Heart left ventricle (tissue), 13 donors: ENCODE data around the gene KRT6B.

Source experiments
- CTCF ChIP-seq, 12 donors: fragments of 200-600 bp; sonication (generic) in 4 of 12; IDR thresholded peaks; one replicate each; pipeline versions ENCODE4 v1.5.0 to v1.8.0; 2018 to 2022; ENCODE audit warnings: antibody characterized with exemption in 12 of 12, mild to moderate bottlenecking in 5 of 12
- POLR2A ChIP-seq, 2 donors: fragments of 450-650 bp; IDR thresholded peaks; one replicate each; pipeline ENCODE4 v1.6.1; 2017; ENCODE audit warnings: antibody characterized with exemption in 2 of 2, mild to moderate bottlenecking in 2 of 2, moderate library complexity in 2 of 2
- donor health status: ischemic (EF 13 %, LVEDD 7.1; RV severe dilation, severe dysfunction).
- donor health status: DM: no; HTN: yes; CAD: no.
- donor health status: DM: no; HTN: no; CAD: no.
- donor health status: ischemic (EF 25% LVEDD 6.9; RV normal size, moderate dysfunction).
- donor health status: ischemic (EF 25% LVEDD 5.7; RV mildly dilated, moderate dysfunction).
- donor health status: ischemic (EF 35%, LVEDD 5.7; RV mildly dilated, moderate dysfunction).
- donor health status: nonischemic (EF 11% LVEDD 7.7; RV severe dilation, severe dysfunction).
- donor health status: DM: yes; HTN: yes; CAD: no.
- donor health status: PGD.
- donor health status: ischemic (EF 29% LVEDD 5.4; RV normal size, mild dysfunction).
- donor health status: nonischemic (EF 23%, LVEDD 6.1; RV moderate dilation, normal function).

- TF ChIP-seq CTCF (IDR thresholded peaks at IDR 0.05) (no peak), POLR2A (IDR thresholded peaks at IDR 0.05) (no peak)
These were observed 15.0 kb downstream of the KRT6B start for GRCh38 chr12:52436828-52437474.
